Esophagus squamous epithelium (tissue), 5 donors: ENCODE results near the gene WSCD2. TPM values are rescaled to one million over a fixed set of nuclear protein-coding genes. Genes with fewer than 3 reads are reported as not detected.

ENCODE experiments used
- DNase-seq: peaks from one replicate; lab custom pipeline; 2025; lab: John Stamatoyannopoulos, UW
- H3K27ac ChIP-seq, 4 donors: fragments of 200-600 bp; sonication (generic); one replicate each; pipeline ENCODE4 v1.5.1; 2016 to 2019; ENCODE audit warnings: mild to moderate bottlenecking in 1 of 4
- H3K27me3 ChIP-seq, 4 donors: fragments of 200-600 bp; sonication (generic); 1 replicate in 3 of 4; 2 replicates in 1 of 4; pipeline versions ENCODE4 v1.5.1 to v1.6.0; 2017 to 2021; ENCODE audit warnings: antibody characterized with exemption in 1 of 4
- H3K36me3 ChIP-seq, 3 donors: fragments of 200-600 bp; sonication (generic); one replicate each; pipeline ENCODE4 v1.5.1; 2016 to 2019
- H3K4me1 ChIP-seq, 3 donors: fragments of 200-600 bp; sonication (generic); one replicate each; pipeline ENCODE4 v1.5.1; 2017 to 2019
- H3K4me3 ChIP-seq, 4 donors: fragments of 200-600 bp; sonication (generic); 1 replicate in 3 of 4; 2 replicates in 1 of 4; pipeline ENCODE4 v1.5.1; 2016 to 2019; ENCODE audit warnings: mild to moderate bottlenecking in 2 of 4, moderate library complexity in 1 of 4
- H3K9me3 ChIP-seq, 3 donors: fragments of 200-600 bp; sonication (generic); one replicate each; pipeline ENCODE4 v1.5.1; 2016 to 2019
- POLR2A ChIP-seq, 4 donors: fragments of 450-650 bp; IDR thresholded peaks; one replicate each; pipeline ENCODE4 v1.6.1; 2017; ENCODE audit warnings: antibody characterized with exemption in 4 of 4, mild to moderate bottlenecking in 4 of 4, moderate library complexity in 3 of 4
- WGBS, 2 donors: methylation state at CpG; one replicate each; pipeline ENCODE4 v1.1.5; 2018; 5-methylcytosine and 5-hydroxymethylcytosine counted together
- intact Hi-C: fragments of 100-400 bp; cut with DNase I; formaldehyde crosslinking; loops from one replicate; pipeline ENCODE4 v1.15.0; 2022
- total RNA-seq, 4 donors: library from RNA; depleted of rRNA; stranded (reverse); fragments of >200 nt; gene quantifications; one replicate each; pipeline ENCODE4 v1.1.0, GENCODE V29; 2016
- TF ChIP-seq, protein P1 (sequence below), 6 experiments: fragments of 450-650 bp in 4 of 6; fragments of 200-600 bp in 2 of 6; sonication (generic) in 2 of 6; IDR thresholded peaks; one replicate each; pipeline ENCODE4 v1.5.1; 2016 to 2019; ENCODE audit warnings: antibody characterized with exemption in 6 of 6, mild to moderate bottlenecking in 4 of 6, moderate library complexity in 4 of 6
- donor health status: DM: yes; HTN: yes; CAD: no.

Gene WSCD2
- total RNA-seq, 4 donors from 2014 or later: 0.62 to 3.6 (median 3.3) TPM; not detected in 1

DNA sequence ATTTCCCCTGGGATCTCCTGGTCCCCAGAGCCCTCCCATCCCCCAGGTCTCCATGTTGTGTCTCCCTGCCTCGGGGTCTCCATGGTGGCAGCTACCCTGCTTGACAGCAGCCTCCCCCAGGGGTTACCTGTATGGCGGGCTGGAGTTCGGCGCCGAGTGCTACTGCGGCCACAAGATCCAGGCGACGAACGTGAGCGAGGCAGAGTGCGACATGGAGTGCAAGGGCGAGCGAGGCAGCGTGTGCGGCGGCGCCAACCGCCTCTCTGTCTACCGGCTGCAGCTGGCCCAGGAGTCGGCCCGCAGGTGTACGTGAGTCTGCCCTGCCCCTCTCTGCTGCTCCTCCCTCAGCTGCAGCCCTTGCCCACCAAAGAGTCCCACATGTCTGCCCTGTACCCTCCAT lies 80.9 kb downstream of the WSCD2 start:
- WGBS, 2 donors: 79% methylated on average over 4 of the region's 22 CpGs; no CpG with 5 or more reads in 1 of the 2 donors

DNA sequence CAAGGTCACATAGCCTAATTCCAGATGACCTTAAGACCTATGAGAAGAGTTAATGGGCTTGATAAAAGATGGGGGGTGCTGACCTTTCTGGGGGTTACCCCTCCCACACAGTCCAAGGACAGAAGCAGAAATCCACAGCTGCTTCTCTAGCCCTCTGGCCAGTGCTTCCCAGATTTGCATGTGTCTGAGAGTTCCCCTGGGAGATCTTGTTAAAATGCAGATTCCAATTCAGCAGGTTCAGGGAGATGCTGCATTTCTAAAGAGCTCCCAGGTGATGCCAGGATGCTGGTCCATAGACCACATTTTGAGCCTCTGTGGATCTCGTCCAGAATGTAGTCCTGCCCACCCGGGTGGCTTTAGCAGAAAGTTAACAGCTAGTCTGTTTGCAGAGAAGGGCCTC lies 82.1 kb downstream of the WSCD2 start:
- Histone ChIP-seq H3K4me1 (no peaks in the 10 kb centered on the region), H3K27ac (no peak overlapping the region), H3K36me3 (no peaks in the 10 kb centered on the region), H3K4me3 (no peak overlapping the region), H3K27me3 (no peaks in the 10 kb centered on the region), H3K9me3 (no peaks in the 10 kb centered on the region)
- TF ChIP-seq, protein P1, sequence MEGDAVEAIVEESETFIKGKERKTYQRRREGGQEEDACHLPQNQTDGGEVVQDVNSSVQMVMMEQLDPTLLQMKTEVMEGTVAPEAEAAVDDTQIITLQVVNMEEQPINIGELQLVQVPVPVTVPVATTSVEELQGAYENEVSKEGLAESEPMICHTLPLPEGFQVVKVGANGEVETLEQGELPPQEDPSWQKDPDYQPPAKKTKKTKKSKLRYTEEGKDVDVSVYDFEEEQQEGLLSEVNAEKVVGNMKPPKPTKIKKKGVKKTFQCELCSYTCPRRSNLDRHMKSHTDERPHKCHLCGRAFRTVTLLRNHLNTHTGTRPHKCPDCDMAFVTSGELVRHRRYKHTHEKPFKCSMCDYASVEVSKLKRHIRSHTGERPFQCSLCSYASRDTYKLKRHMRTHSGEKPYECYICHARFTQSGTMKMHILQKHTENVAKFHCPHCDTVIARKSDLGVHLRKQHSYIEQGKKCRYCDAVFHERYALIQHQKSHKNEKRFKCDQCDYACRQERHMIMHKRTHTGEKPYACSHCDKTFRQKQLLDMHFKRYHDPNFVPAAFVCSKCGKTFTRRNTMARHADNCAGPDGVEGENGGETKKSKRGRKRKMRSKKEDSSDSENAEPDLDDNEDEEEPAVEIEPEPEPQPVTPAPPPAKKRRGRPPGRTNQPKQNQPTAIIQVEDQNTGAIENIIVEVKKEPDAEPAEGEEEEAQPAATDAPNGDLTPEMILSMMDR (IDR thresholded peaks at IDR 0.05): no peak
- TF ChIP-seq POLR2A (IDR thresholded peaks at IDR 0.05): no peak
- 13 to 31% methylated on average over 2 of the region's 2 CpGs for WGBS, 2 donors
- DNase-seq: no peak
- intact Hi-C loops: no loop called here

More for the DNA sequence above, 80.9 kb downstream of the WSCD2 start:
- Histone ChIP-seq H3K4me3 (no peak overlapping the region), H3K9me3 (no peaks in the 10 kb centered on the region), H3K4me1 (no peaks in the 10 kb centered on the region), H3K27ac (no peak overlapping the region), H3K36me3 (no peaks in the 10 kb centered on the region), H3K27me3 (no peaks in the 10 kb centered on the region)
- TF ChIP-seq, protein P1 (IDR thresholded peaks at IDR 0.05): no peak
- TF ChIP-seq POLR2A (IDR thresholded peaks at IDR 0.05): no peak
- no peak for DNase-seq
- intact Hi-C loops: no loop called here

DNA sequence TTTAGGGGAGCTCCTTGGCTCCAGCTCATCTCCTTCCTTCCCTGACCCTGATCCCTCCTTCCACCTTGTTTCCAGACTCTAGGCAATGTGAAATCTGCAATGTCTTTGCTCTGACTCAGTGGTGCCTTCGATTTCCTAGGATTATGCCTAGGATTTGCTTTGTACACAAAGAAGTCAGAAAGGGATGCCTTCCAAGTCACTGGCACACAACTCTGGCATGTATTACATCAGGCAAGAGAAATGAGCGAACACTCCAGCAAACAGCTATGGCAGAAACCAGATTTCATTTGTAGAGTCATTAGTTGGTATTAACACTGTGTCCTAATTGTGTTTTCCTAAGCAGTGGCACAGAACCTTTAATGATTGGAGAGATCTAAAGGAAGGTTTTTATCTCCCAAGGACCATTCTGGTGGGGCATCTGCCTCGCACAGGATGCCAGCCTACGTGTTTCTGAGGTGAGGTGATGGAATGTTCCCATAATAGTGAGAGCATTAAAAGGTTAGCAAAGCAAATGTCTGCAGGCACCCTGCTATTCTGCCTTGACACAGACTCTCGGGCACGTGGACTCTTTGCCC lies 84.9 kb downstream of the WSCD2 start:
- no peaks in the 10 kb centered on the region for H3K36me3 ChIP-seq
- no peaks in the 10 kb centered on the region for H3K9me3 ChIP-seq
- no peaks in the 10 kb centered on the region for H3K4me1 ChIP-seq
- no peak overlapping the region for H3K27ac ChIP-seq
- TF ChIP-seq, protein P1 (IDR thresholded peaks at IDR 0.05): no peak
- TF ChIP-seq POLR2A (IDR thresholded peaks at IDR 0.05): no peak
- intact Hi-C loops: no loop called here
- H3K27me3 ChIP-seq: no peaks in the 10 kb centered on the region
- 57 to 62% methylated on average over 6 of the region's 6 CpGs for WGBS, 2 donors
- no peak overlapping the region for H3K4me3 ChIP-seq
- DNase-seq: no peak

DNA sequence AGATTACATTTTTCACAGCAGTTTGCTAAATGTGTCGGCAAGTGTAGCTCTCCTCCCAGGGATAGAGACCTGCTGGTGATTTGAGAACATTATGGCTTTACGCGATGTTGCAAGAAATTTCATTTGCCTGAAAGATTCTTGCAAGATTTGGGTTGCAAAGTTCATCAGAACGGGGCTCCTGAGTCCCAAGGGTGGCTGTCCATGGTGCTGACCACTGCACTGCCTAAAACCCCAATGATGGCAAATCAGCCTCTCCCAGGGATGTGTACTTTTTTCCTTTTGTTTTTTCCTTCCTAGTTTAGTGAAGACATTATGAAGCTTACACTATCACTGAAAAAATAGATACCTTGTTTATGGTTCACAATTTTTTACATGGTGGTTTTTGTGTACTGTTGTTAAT lies 85.4 kb downstream of the WSCD2 start:
- intact Hi-C loops: no loop called here
- no peaks in the 10 kb centered on the region for H3K36me3 ChIP-seq
- no peak overlapping the region for H3K4me3 ChIP-seq
- no peaks in the 10 kb centered on the region for H3K9me3 ChIP-seq
- 50 to 53% methylated on average over 4 of the region's 4 CpGs for WGBS, 2 donors
- DNase-seq: no peak
- no peaks in the 10 kb centered on the region for H3K4me1 ChIP-seq
- no peak overlapping the region for H3K27ac ChIP-seq
- TF ChIP-seq POLR2A (IDR thresholded peaks at IDR 0.05): no peak
- TF ChIP-seq, protein P1 (IDR thresholded peaks at IDR 0.05): no peak
- no peaks in the 10 kb centered on the region for H3K27me3 ChIP-seq

DNA sequence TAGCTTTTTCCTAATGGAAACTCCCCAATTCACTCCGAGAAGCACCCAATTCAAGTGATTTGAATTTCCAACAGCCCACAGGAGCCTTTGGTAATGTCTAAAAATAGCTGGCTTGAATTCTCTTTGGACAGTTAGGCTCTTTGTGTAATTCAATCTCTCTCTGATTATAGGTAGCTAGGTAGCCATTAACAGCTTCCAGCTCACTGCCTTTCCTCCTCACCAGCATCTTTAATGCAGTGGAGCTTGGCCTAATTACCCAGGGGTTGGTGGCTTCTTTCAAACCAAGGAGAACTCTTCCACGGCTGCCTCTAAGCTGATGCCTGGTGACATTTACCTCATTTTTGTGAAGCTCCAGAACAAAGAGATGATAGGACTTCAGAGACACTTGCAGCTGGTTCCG lies 86.4 kb downstream of the WSCD2 start:
- TF ChIP-seq POLR2A (IDR thresholded peaks at IDR 0.05): no peak
- TF ChIP-seq, protein P1 (IDR thresholded peaks at IDR 0.05): no peak
- Histone ChIP-seq H3K27me3 (no peaks in the 10 kb centered on the region), H3K27ac (no peak overlapping the region), H3K4me3 (no peak overlapping the region), H3K36me3 (no peaks in the 10 kb centered on the region), H3K9me3 (no peaks in the 10 kb centered on the region), H3K4me1 (no peaks in the 10 kb centered on the region)
- 60 to 78% methylated on average over 3 of the region's 3 CpGs for WGBS, 2 donors
- DNase-seq: no peak
- intact Hi-C loops: no loop called here
